Heart left ventricle (tissue), 16 donors: ENCODE results near the gene TNRC18. TPM values are rescaled to one million over a fixed set of nuclear protein-coding genes. Genes with fewer than 3 reads are reported as not detected.
"Not testable (repeated sequence)": the region's sequence is repeated elsewhere in the genome, so short reads cannot be mapped to it uniquely, and the experiment has no call there.

Experiments used
- ATAC-seq, 4 donors: fragments of 200-7000 bp; cut with Tn5 transposase; one replicate each; pipeline ENCODE4 v1.9.1; 2020 to 2022; ENCODE audit warnings: moderate library complexity in 4 of 4, mild to moderate bottlenecking in 3 of 4, moderate number of reproducible peaks in 1 of 4
- DNase-seq, 5 donors: peaks; one replicate each; pipeline ENCODE4 v3.0.0-alpha.2; 2020
- H3K27ac ChIP-seq, 12 donors: fragments of 200-600 bp; sonication (generic) in 4 of 12; one replicate each; pipeline versions ENCODE4 v1.5.0 to v1.8.0; 2016 to 2022; ENCODE audit warnings: mild to moderate bottlenecking in 2 of 12
- H3K27me3 ChIP-seq, 9 donors: fragments of 200-600 bp; sonication (generic) in 2 of 9; one replicate each; pipeline versions ENCODE4 v1.5.1 to v1.8.0; 2016 to 2022; ENCODE audit warnings: mild to moderate bottlenecking in 3 of 9
- H3K36me3 ChIP-seq, 9 donors: fragments of 200-600 bp; sonication (generic) in 2 of 9; one replicate each; pipeline versions ENCODE4 v1.5.0 to v1.8.0; 2018 to 2022; ENCODE audit warnings: mild to moderate bottlenecking in 2 of 9
- H3K4me1 ChIP-seq, 12 donors: fragments of 200-600 bp; sonication (generic) in 4 of 12; one replicate each; pipeline versions ENCODE4 v1.5.0 to v1.8.0; 2016 to 2022; ENCODE audit warnings: mild to moderate bottlenecking in 3 of 12
- H3K4me3 ChIP-seq, 12 donors: fragments of 200-600 bp; sonication (generic) in 4 of 12; one replicate each; pipeline versions ENCODE4 v1.5.0 to v1.8.0; 2017 to 2022; ENCODE audit warnings: mild to moderate bottlenecking in 9 of 12, moderate library complexity in 4 of 12
- H3K9me3 ChIP-seq, 12 donors: fragments of 200-600 bp; sonication (generic) in 4 of 12; one replicate each; pipeline versions ENCODE4 v1.5.0 to v1.8.0; 2016 to 2022; ENCODE audit warnings: mild to moderate bottlenecking in 1 of 12
- POLR2A ChIP-seq, 2 donors: fragments of 450-650 bp; IDR thresholded peaks; one replicate each; pipeline ENCODE4 v1.6.1; 2017; ENCODE audit warnings: antibody characterized with exemption in 2 of 2, mild to moderate bottlenecking in 2 of 2, moderate library complexity in 2 of 2
- WGBS, 4 donors: extraction: QIAGEN DNeasy Blood & Tissue Kit in 2 of 4; methylation state at CpG; one replicate each; pipeline versions ENCODE4 v1.1.5 to v1.1.7; 2013 to 2018; 5-methylcytosine and 5-hydroxymethylcytosine counted together
- intact Hi-C, 10 donors: fragments of 100-400 bp; cut with DNase I; formaldehyde crosslinking; loops; one replicate each; pipeline versions ENCODE4 v1.11.1 to v1.14.2; 2022
- polyA plus RNA-seq, 2 donors: library from polyadenylated mRNA; stranded (reverse); fragments of 200-250 nt; gene quantifications; one replicate each; pipeline ENCODE4 v1.2.3, GENCODE V29; 2013
- total RNA-seq, 9 donors: library from RNA; depleted of rRNA in 2 of 9; stranded (reverse); fragments of >200 nt in 2 of 9; fragmentation: NEBNext Ultra II Directional in 3 of 9; extraction: Animal tissue kit (Norgen Biotek cat#: 25700) in 3 of 9; gene quantifications; one replicate each; pipeline versions ENCODE4 v1.1.0 to v1.2.4, GENCODE V29; 2016 to 2023
- TF ChIP-seq, protein P1 (sequence below), 12 donors: fragments of 200-600 bp; sonication (generic) in 4 of 12; IDR thresholded peaks; one replicate each; pipeline versions ENCODE4 v1.5.0 to v1.8.0; 2018 to 2022; ENCODE audit warnings: antibody characterized with exemption in 12 of 12, mild to moderate bottlenecking in 5 of 12
- donor health status: ischemic (EF 13 %, LVEDD 7.1; RV severe dilation, severe dysfunction).
- donor health status: healthy with polysubstance abuse.
- donor health status: DM: no; HTN: yes; CAD: no.
- donor health status: DM: no; HTN: no; CAD: no.
- donor health status: ischemic (EF 25% LVEDD 6.9; RV normal size, moderate dysfunction).
- donor health status: ischemic (EF 25% LVEDD 5.7; RV mildly dilated, moderate dysfunction).
- donor health status: healthy.
- donor health status: DM: yes; HTN: yes; CAD: no.
- donor health status: ischemic (EF 35%, LVEDD 5.7; RV mildly dilated, moderate dysfunction).
- donor health status: nonischemic (EF 11% LVEDD 7.7; RV severe dilation, severe dysfunction).
- donor health status: DM: yes; HTN: yes; CAD: no.
- donor health status: PGD.
- donor health status: ischemic (EF 29% LVEDD 5.4; RV normal size, mild dysfunction).
- donor health status: nonischemic (EF 23%, LVEDD 6.1; RV moderate dilation, normal function).

Gene TNRC18
- total and polyA plus RNA-seq, 11 donors = 23.4 to 66.6 (median 33.7) TPM

DNA sequence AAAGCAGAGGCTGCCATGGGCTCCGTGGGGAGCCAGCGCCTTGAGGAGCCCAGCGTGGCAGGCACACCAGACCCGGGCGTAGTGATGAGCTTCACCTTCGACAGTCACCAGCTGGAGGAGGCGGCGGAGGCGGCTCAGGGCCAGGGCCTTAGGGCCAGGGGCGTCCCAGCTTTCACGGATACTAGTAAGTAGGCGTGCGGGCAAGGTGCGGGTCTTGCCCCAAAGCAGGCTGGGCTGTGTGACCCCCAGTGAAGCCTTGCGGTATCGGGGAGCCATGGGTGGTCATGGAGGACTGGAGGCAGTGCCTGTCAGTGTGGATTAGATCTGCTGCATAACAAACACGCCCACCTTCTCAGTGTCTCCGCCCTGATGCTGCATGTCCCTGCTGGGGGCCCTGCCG lies 135.8 kb downstream of the TNRC18 start:
- intact Hi-C loops = no loop called here
- no peak overlapping the region for H3K4me3 ChIP-seq
- no peaks in the 10 kb centered on the region for H3K36me3 ChIP-seq
- ATAC-seq (no peak), DNase-seq (no peak)
- TF ChIP-seq POLR2A (IDR thresholded peaks at IDR 0.05) = no peak
- TF ChIP-seq, protein P1, sequence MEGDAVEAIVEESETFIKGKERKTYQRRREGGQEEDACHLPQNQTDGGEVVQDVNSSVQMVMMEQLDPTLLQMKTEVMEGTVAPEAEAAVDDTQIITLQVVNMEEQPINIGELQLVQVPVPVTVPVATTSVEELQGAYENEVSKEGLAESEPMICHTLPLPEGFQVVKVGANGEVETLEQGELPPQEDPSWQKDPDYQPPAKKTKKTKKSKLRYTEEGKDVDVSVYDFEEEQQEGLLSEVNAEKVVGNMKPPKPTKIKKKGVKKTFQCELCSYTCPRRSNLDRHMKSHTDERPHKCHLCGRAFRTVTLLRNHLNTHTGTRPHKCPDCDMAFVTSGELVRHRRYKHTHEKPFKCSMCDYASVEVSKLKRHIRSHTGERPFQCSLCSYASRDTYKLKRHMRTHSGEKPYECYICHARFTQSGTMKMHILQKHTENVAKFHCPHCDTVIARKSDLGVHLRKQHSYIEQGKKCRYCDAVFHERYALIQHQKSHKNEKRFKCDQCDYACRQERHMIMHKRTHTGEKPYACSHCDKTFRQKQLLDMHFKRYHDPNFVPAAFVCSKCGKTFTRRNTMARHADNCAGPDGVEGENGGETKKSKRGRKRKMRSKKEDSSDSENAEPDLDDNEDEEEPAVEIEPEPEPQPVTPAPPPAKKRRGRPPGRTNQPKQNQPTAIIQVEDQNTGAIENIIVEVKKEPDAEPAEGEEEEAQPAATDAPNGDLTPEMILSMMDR (IDR thresholded peaks at IDR 0.05) = no peak
- peaks cover 0 to 17% (median 3%) of the 10 kb centered on the region in 9 donors for H3K27me3 ChIP-seq
- H3K4me1 ChIP-seq = peaks cover 0 to 13% (median 5%) of the 10 kb centered on the region in 12 donors
- no peaks in the 10 kb centered on the region for H3K9me3 ChIP-seq
- WGBS, 4 donors = 93 to 95% (median 94%) methylated on average over 4 to 19 of the region's 19 CpGs
- H3K27ac ChIP-seq = no peak overlapping the region

DNA sequence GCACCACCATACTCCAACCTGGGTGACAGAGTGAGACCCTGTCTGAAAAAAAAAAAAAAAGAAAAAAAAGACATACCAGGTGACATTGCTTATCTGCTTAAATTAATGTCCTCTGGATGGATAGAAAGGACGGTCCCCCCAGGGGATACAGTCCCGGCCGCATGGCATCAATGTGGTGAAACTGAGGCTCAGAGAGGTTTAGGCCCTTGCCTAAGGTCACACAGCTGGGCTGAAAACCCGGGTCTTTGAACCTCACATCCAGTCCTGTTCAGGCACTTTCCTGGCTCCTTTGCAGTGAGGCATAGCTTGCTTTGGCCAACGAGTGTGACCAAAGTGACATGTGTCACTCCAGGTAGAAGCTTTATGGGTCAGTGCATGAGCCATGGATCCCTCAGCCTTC lies 136.3 kb downstream of the TNRC18 start:
- peaks cover 0 to 13% (median 5%) of the 10 kb centered on the region in 12 donors for H3K4me1 ChIP-seq
- ATAC-seq, H3K36me3 ChIP-seq, H3K9me3 ChIP-seq, intact Hi-C loops, H3K27ac ChIP-seq, H3K4me3 ChIP-seq, DNase-seq: not testable (repeated sequence)
- 86 to 93% (median 91%) methylated on average over 5 of the region's 5 CpGs for WGBS, 4 donors
- H3K27me3 ChIP-seq = peaks cover 0 to 17% (median 3%) of the 10 kb centered on the region in 9 donors

DNA sequence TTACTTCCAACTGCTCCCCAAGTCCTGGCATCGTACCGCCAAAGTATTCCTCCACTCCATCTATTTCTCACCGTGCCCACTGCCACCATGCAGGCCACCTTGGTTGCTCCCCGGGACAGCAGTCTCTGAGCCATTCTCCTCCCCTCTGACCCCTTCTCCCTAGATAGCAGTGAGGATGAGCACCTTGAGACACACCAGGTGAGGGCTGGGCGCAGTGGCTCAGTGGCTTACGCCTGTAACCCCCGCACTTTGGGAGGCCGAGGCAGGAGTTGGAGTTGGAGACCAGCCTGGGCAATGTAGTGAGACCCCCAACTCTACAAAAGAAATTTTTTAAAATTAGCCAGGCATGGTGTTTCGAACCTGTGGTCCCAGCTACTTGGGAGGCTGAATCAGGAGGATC lies 136.7 kb downstream of the TNRC18 start:
- Histone ChIP-seq H3K27ac (no peak overlapping the region), H3K9me3 (no peaks in the 10 kb centered on the region), H3K36me3 (no peaks in the 10 kb centered on the region), H3K27me3 (peaks cover 0 to 17% (median 3%) of the 10 kb centered on the region in 9 donors), H3K4me3 (no peak overlapping the region), H3K4me1 (peaks cover 0 to 13% (median 5%) of the 10 kb centered on the region in 12 donors)
- WGBS, 4 donors = 90 to 99% (median 94%) methylated on average over 7 to 9 of the region's 9 CpGs
- ATAC-seq = no peak
- no peak for DNase-seq
- TF ChIP-seq, protein P1 (IDR thresholded peaks at IDR 0.05) = no peak
- TF ChIP-seq POLR2A (IDR thresholded peaks at IDR 0.05) = no peak
- intact Hi-C loops = no loop called here

DNA sequence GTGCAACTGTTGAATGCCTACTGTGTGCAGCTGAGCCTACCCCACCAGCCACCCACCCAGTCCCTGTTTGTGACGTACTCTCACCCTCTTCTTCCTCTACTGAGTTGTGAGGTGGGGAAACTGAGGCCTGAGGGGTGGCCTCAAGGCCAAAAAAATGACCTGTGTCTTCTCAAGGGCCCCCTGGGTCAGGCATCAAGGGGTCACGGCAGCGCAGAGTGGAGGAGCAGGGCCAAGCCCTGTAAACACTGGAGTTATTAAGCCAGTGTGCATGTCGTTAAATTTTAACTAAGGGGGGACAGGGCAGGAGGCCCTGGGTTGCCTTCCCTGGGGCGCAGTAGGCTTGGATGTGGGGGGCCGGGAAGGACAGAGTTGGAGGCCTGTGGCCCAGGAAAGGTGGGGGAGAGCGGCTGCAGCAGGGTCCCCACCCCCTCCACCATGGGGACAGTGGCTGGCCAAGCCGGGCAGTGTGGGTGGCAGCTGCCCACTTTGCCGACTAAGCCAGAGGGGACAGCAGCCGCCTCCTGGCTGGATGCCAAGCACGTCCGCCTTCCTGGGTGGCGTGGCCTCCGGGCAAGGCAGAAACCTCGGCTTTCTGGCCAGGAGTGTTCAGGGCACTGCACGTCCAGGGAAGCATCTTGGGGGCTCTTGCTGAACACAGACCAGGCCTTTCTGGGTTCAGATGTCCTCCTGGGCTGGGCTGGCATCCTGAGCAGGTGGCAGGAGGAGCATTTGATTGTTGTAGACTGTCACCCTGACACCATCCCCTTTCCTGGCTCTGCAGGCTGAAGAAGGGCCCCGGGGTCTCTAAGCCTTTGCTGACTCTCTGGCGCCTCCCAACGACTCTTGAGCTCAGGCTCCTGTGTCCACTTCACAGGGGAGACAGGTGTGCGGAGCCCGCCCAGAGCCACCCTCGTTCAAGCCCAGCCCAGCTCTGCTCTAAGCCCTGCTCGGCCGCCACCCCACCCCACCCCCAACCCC lies 139.0 kb downstream of the TNRC18 start:
- 48 to 54% (median 52%) methylated on average over 18 to 24 of the region's 24 CpGs for WGBS, 4 donors
- no peaks in the 10 kb centered on the region for H3K9me3 ChIP-seq
- peaks cover 0 to 17% (median 3%) of the 10 kb centered on the region in 9 donors for H3K27me3 ChIP-seq
- H3K4me1 ChIP-seq = peaks cover 0 to 13% (median 5%) of the 10 kb centered on the region in 12 donors
- ATAC-seq = peak in 2 of 4 donors; percentile 7 to 49
- no peak overlapping the region for H3K4me3 ChIP-seq
- H3K36me3 ChIP-seq = no peaks in the 10 kb centered on the region
- TF ChIP-seq, protein P1 (IDR thresholded peaks at IDR 0.05) = no peak
- TF ChIP-seq POLR2A (IDR thresholded peaks at IDR 0.05) = no peak
- peak in 1 of 5 donors; percentile 50 for DNase-seq
- intact Hi-C loops = no loop called here
- H3K27ac ChIP-seq = no peak overlapping the region
